ENCODE measurements around the gene SLC6A7. TPM values are rescaled to one million over a fixed set of nuclear protein-coding genes. Genes with fewer than 3 reads are reported as not detected.

SLC6A7 gene
- total RNA-seq, 2 experiments from 2014 or later = not detected

GRCh38 chr5:150195736-150196485 is 6.0 kb downstream of the SLC6A7 start:
- ATAC-seq (no peak), DNase-seq (no peak)
- no peak overlapping the region for H3K27ac Mint-ChIP-seq
- H3K27me3 Mint-ChIP-seq = peaks cover 60% of the 10 kb centered on the region
- H3K4me1 Mint-ChIP-seq = no peaks in the 10 kb centered on the region
- no peak overlapping the region for H3K4me3 Mint-ChIP-seq
- no peaks in the 10 kb centered on the region for H3K36me3 Mint-ChIP-seq
- H3K9me3 Mint-ChIP-seq (ENCODE audit: low read depth) = no peaks in the 10 kb centered on the region
- CTCF ChIA-PET = interaction anchor here (0.7 to 1.0 kb wide), 3 partner anchors 10 to 20 kb away, joined by 3 read pairs; no protein-coding TSS in a partner anchor

- no peak for DNase-seq
- H3K9me3 Mint-ChIP-seq (ENCODE audit: low read depth) = no peaks in the 10 kb centered on the region
- H3K27me3 Mint-ChIP-seq = peaks cover 54% of the 10 kb centered on the region
- no peak overlapping the region for H3K27ac Mint-ChIP-seq
- H3K4me1 Mint-ChIP-seq = no peaks in the 10 kb centered on the region
- CTCF ChIA-PET = interaction anchor here (0.9 to 1.3 kb wide), 2 partner anchors 10 to 20 kb away, joined by 3 read pairs; no protein-coding TSS in a partner anchor
- no peak overlapping the region for H3K4me3 Mint-ChIP-seq
- no peak for ATAC-seq
- H3K36me3 Mint-ChIP-seq = no peaks in the 10 kb centered on the region
These were observed 6.7 kb downstream of the SLC6A7 start for GRCh38 chr5:150196514-150196913.

- ATAC-seq (no peak), DNase-seq (no peak)
- CTCF ChIA-PET = interaction anchor here (0.9 to 1.3 kb wide), 2 partner anchors 9 to 21 kb away, joined by 3 read pairs; no protein-coding TSS in a partner anchor
- no peaks in the 10 kb centered on the region for H3K9me3 Mint-ChIP-seq (ENCODE audit: low read depth)
- no peaks in the 10 kb centered on the region for H3K36me3 Mint-ChIP-seq
- H3K27me3 Mint-ChIP-seq = peaks cover 50% of the 10 kb centered on the region
- no peaks in the 10 kb centered on the region for H3K4me1 Mint-ChIP-seq
- no peak overlapping the region for H3K27ac Mint-ChIP-seq
- H3K4me3 Mint-ChIP-seq = no peak overlapping the region
These were observed 7.1 kb downstream of the SLC6A7 start for GRCh38 chr5:150196986-150197385.

- Mint-ChIP-seq H3K4me1 (no peaks in the 10 kb centered on the region), H3K27ac (no peak overlapping the region), H3K27me3 (peaks cover 45% of the 10 kb centered on the region), H3K4me3 (no peak overlapping the region), H3K9me3 (ENCODE audit: low read depth) (no peaks in the 10 kb centered on the region), H3K36me3 (no peaks in the 10 kb centered on the region)
- ATAC-seq = no peak
- CTCF ChIA-PET = interaction anchor here (1.3 kb wide), 1 partner anchor 9 kb away, joined by 3 read pairs; no protein-coding TSS in a partner anchor
- no peak for DNase-seq
These were observed 7.6 kb downstream of the SLC6A7 start for GRCh38 chr5:150197476-150197875.

- H3K27me3 Mint-ChIP-seq = peaks cover 27% of the 10 kb centered on the region
- CTCF ChIA-PET = interaction anchor here (1.8 kb wide), 1 partner anchor 16 kb away, joined by 8 read pairs; no protein-coding TSS in a partner anchor
These were observed 12.6 kb downstream of the SLC6A7 start for GRCh38 chr5:150202501-150202900.

GRCh38 chr5:150203832-150204589 is 14.1 kb downstream of the SLC6A7 start:
- Mint-ChIP-seq H3K27ac (no peak overlapping the region), H3K4me1 (peaks cover 22% of the 10 kb centered on the region), H3K9me3 (ENCODE audit: low read depth) (no peaks in the 10 kb centered on the region), H3K4me3 (no peak overlapping the region), H3K36me3 (no peaks in the 10 kb centered on the region), H3K27me3 (peaks cover 35% of the 10 kb centered on the region)
- DNase-seq = no peak
- no peak for ATAC-seq
- CTCF ChIA-PET = interaction anchor here (1.0 kb wide), 2 partner anchors 15 to 31 kb away, joined by 3 read pairs; no protein-coding TSS in a partner anchor

More at GRCh38 chr5:150202501-150202900, 12.6 kb downstream of the SLC6A7 start:
- Mint-ChIP-seq H3K36me3 (no peaks in the 10 kb centered on the region), H3K4me1 (peaks cover 10% of the 10 kb centered on the region), H3K9me3 (ENCODE audit: low read depth) (no peaks in the 10 kb centered on the region), H3K27ac (no peak overlapping the region), H3K4me3 (no peak overlapping the region)
- DNase-seq (no peak), ATAC-seq (no peak)

GRCh38 chr5:150204590-150204960 is 14.7 kb downstream of the SLC6A7 start:
- Mint-ChIP-seq H3K4me1 (peaks cover 27% of the 10 kb centered on the region), H3K9me3 (ENCODE audit: low read depth) (no peaks in the 10 kb centered on the region), H3K27me3 (peaks cover 30% of the 10 kb centered on the region), H3K4me3 (no peak overlapping the region), H3K36me3 (no peaks in the 10 kb centered on the region), H3K27ac (no peak overlapping the region)
- CTCF ChIA-PET = interaction anchor here (0.9 to 1.0 kb wide), 3 partner anchors 14 to 55 kb away, joined by 3 read pairs; no protein-coding TSS in a partner anchor
- ATAC-seq = no peak
- DNase-seq = no peak

GRCh38 chr5:150206098-150206778 is 16.4 kb downstream of the SLC6A7 start:
- Mint-ChIP-seq H3K27ac (no peak overlapping the region), H3K4me3 (no peak overlapping the region), H3K4me1 (peaks cover 35% of the 10 kb centered on the region), H3K36me3 (no peaks in the 10 kb centered on the region), H3K27me3 (peaks cover 19% of the 10 kb centered on the region), H3K9me3 (ENCODE audit: low read depth) (no peaks in the 10 kb centered on the region)
- ATAC-seq (peak; percentile 45), DNase-seq (peak; percentile 67)
- CTCF ChIA-PET = interaction anchor here (0.6 to 2.6 kb wide), 13 partner anchors 9 to 353 kb away, joined by 3 to 7 read pairs (median 3); no protein-coding TSS in a partner anchor

- CTCF ChIA-PET = interaction anchor here (0.6 to 2.6 kb wide), 8 partner anchors 8 to 354 kb away, joined by 3 to 7 read pairs (median 4); no protein-coding TSS in a partner anchor
- no peak overlapping the region for H3K4me3 Mint-ChIP-seq
- H3K27ac Mint-ChIP-seq = no peak overlapping the region
- no peaks in the 10 kb centered on the region for H3K9me3 Mint-ChIP-seq (ENCODE audit: low read depth)
- peaks cover 19% of the 10 kb centered on the region for H3K27me3 Mint-ChIP-seq
- peaks cover 35% of the 10 kb centered on the region for H3K4me1 Mint-ChIP-seq
- no peaks in the 10 kb centered on the region for H3K36me3 Mint-ChIP-seq
- no peak for ATAC-seq
- no peak for DNase-seq
These were observed 16.9 kb downstream of the SLC6A7 start for GRCh38 chr5:150206779-150207115.

GRCh38 chr5:150208187-150209098 is 18.6 kb downstream of the SLC6A7 start:
- H3K9me3 Mint-ChIP-seq (ENCODE audit: low read depth) = no peaks in the 10 kb centered on the region
- DNase-seq (no peak), ATAC-seq (no peak)
- peaks cover 19% of the 10 kb centered on the region for H3K27me3 Mint-ChIP-seq
- peak overlapping the region; percentile 50 for H3K4me3 Mint-ChIP-seq
- peak overlapping the region; percentile 70 for H3K27ac Mint-ChIP-seq
- H3K4me1 Mint-ChIP-seq = peaks cover 35% of the 10 kb centered on the region
- CTCF ChIA-PET = interaction anchor here (1.5 to 2.4 kb wide), 4 partner anchors 10 to 54 kb away, joined by 3 to 12 read pairs (median 4); no protein-coding TSS in a partner anchor
- H3K36me3 Mint-ChIP-seq = no peaks in the 10 kb centered on the region

- peak; percentile 72 for DNase-seq
These were observed 19.3 kb downstream of the SLC6A7 start for GRCh38 chr5:150209099-150209635.

GRCh38 chr5:150210644-150211043 is 20.8 kb downstream of the SLC6A7 start:
- no peak overlapping the region for H3K4me3 Mint-ChIP-seq
- CTCF ChIA-PET = interaction anchor here (1.0 to 2.4 kb wide), 5 partner anchors 8 to 220 kb away, joined by 3 to 12 read pairs (median 4); no protein-coding TSS in a partner anchor
- H3K27me3 Mint-ChIP-seq = peaks cover 26% of the 10 kb centered on the region
- no peaks in the 10 kb centered on the region for H3K9me3 Mint-ChIP-seq (ENCODE audit: low read depth)
- H3K27ac Mint-ChIP-seq = no peak overlapping the region
- ATAC-seq (no peak), DNase-seq (no peak)
- no peaks in the 10 kb centered on the region for H3K36me3 Mint-ChIP-seq
- peaks cover 35% of the 10 kb centered on the region for H3K4me1 Mint-ChIP-seq

More at GRCh38 chr5:150209099-150209635, 19.3 kb downstream of the SLC6A7 start:
- Mint-ChIP-seq H3K9me3 (ENCODE audit: low read depth) (no peaks in the 10 kb centered on the region), H3K4me1 (peaks cover 35% of the 10 kb centered on the region), H3K36me3 (no peaks in the 10 kb centered on the region), H3K27ac (peak overlapping the region; percentile 70), H3K27me3 (peaks cover 19% of the 10 kb centered on the region), H3K4me3 (peak overlapping the region; percentile 50)
- CTCF ChIA-PET = interaction anchor here (1.5 to 2.4 kb wide), 5 partner anchors 9 to 218 kb away, joined by 3 to 12 read pairs (median 4); no protein-coding TSS in a partner anchor
- ATAC-seq = peak; percentile 65
